ENCODE measurements around the gene TP53TG5. TPM values are rescaled to one million over a fixed set of nuclear protein-coding genes. Genes with fewer than 3 reads are reported as not detected.

The TP53TG5 gene
- total and polyA plus RNA-seq, 2 experiments from 2014 or later: not detected

GRCh38 chr20:45407067-45407745 is 29.1 kb upstream of the TP53TG5 start (continued):
- TF ChIP-seq, protein P1, sequence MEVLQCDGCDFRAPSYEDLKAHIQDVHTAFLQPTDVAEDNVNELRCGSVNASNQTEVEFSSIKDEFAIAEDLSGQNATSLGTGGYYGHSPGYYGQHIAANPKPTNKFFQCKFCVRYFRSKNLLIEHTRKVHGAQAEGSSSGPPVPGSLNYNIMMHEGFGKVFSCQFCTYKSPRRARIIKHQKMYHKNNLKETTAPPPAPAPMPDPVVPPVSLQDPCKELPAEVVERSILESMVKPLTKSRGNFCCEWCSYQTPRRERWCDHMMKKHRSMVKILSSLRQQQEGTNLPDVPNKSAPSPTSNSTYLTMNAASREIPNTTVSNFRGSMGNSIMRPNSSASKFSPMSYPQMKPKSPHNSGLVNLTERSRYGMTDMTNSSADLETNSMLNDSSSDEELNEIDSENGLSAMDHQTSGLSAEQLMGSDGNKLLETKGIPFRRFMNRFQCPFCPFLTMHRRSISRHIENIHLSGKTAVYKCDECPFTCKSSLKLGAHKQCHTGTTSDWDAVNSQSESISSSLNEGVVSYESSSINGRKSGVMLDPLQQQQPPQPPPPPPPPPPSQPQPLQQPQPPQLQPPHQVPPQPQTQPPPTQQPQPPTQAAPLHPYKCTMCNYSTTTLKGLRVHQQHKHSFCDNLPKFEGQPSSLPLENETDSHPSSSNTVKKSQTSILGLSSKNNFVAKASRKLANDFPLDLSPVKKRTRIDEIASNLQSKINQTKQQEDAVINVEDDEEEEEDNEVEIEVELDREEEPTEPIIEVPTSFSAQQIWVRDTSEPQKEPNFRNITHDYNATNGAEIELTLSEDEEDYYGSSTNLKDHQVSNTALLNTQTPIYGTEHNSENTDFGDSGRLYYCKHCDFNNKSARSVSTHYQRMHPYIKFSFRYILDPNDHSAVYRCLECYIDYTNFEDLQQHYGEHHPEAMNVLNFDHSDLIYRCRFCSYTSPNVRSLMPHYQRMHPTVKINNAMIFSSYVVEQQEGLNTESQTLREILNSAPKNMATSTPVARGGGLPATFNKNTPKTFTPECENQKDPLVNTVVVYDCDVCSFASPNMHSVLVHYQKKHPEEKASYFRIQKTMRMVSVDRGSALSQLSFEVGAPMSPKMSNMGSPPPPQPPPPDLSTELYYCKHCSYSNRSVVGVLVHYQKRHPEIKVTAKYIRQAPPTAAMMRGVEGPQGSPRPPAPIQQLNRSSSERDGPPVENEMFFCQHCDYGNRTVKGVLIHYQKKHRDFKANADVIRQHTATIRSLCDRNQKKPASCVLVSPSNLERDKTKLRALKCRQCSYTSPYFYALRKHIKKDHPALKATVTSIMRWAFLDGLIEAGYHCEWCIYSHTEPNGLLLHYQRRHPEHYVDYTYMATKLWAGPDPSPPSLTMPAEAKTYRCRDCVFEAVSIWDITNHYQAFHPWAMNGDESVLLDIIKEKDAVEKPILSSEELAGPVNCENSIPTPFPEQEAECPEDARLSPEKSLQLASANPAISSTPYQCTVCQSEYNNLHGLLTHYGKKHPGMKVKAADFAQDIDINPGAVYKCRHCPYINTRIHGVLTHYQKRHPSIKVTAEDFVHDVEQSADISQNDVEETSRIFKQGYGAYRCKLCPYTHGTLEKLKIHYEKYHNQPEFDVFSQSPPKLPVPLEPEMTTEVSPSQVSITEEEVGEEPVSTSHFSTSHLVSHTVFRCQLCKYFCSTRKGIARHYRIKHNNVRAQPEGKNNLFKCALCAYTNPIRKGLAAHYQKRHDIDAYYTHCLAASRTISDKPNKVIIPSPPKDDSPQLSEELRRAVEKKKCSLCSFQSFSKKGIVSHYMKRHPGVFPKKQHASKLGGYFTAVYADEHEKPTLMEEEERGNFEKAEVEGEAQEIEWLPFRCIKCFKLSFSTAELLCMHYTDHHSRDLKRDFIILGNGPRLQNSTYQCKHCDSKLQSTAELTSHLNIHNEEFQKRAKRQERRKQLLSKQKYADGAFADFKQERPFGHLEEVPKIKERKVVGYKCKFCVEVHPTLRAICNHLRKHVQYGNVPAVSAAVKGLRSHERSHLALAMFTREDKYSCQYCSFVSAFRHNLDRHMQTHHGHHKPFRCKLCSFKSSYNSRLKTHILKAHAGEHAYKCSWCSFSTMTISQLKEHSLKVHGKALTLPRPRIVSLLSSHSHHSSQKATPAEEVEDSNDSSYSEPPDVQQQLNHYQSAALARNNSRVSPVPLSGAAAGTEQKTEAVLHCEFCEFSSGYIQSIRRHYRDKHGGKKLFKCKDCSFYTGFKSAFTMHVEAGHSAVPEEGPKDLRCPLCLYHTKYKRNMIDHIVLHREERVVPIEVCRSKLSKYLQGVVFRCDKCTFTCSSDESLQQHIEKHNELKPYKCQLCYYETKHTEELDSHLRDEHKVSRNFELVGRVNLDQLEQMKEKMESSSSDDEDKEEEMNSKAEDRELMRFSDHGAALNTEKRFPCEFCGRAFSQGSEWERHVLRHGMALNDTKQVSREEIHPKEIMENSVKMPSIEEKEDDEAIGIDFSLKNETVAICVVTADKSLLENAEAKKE (CRISPR knock-in tag; IDR thresholded peaks at IDR 0.05): no peak

- Histone ChIP-seq H3K27ac (ENCODE audit: low read depth) (0 out of 2 replicates have a peak overlapping the region, but pooled peaks have one; percentile 76), H3K4me1 (ENCODE audit: insufficient read depth) (peaks cover 11% of the 10 kb centered on the region; the same call in 1 of the 2 replicates), H3K4me2 (peak overlapping the region; percentile 97), H2AFZ (peak overlapping the region; percentile 97), H3K27me3 (ENCODE audit: insufficient read depth) (peaks cover 36% of the 10 kb centered on the region), H3K4me3 (peak overlapping the region; percentile 95), H3F3A (replicated peaks; ENCODE audit: low read depth) (peaks cover 11% of the 10 kb centered on the region; the same call in 1 of the 2 replicates), H3K36me3 (ENCODE audit: insufficient read depth) (peaks cover 8% of the 10 kb centered on the region), H3K9me2 (ENCODE audit: insufficient read depth) (peaks cover 3% of the 10 kb centered on the region; the same call in 1 of the 2 replicates), H3K79me2 (replicated peaks; ENCODE audit: insufficient read depth) (peaks cover 9% of the 10 kb centered on the region), H4K20me1 (replicated peaks; ENCODE audit: insufficient read depth) (no peaks in the 10 kb centered on the region; the same call in 1 of the 2 replicates)
- Mint-ChIP-seq H3K4me1 (peaks cover 10% of the 10 kb centered on the region), H3K9me3 (peaks cover 11% of the 10 kb centered on the region; the same call in 2 of the 3 replicates), H3K36me3 (ENCODE audit: low read depth) (peaks cover 31% of the 10 kb centered on the region), H3K27ac (peak overlapping the region; percentile 86; the same call in 1 of the 2 replicates), H3K27me3 (ENCODE audit: insufficient read depth, low read depth, poor library complexity) (peaks cover 26% of the 10 kb centered on the region), H3K4me3 (peak overlapping the region; percentile 86)
- TF ChIP-seq EZH2 (IDR thresholded peaks at IDR 0.05; ENCODE audit: low read depth, unreplicated experiment) (no peak), CREB1 (CRISPR knock-in tag; IDR thresholded peaks at IDR 0.05; ENCODE audit: low read depth) (peak; percentile 30; the same call in 1 of the 2 replicates)
- TF ChIP-seq, protein P2, sequence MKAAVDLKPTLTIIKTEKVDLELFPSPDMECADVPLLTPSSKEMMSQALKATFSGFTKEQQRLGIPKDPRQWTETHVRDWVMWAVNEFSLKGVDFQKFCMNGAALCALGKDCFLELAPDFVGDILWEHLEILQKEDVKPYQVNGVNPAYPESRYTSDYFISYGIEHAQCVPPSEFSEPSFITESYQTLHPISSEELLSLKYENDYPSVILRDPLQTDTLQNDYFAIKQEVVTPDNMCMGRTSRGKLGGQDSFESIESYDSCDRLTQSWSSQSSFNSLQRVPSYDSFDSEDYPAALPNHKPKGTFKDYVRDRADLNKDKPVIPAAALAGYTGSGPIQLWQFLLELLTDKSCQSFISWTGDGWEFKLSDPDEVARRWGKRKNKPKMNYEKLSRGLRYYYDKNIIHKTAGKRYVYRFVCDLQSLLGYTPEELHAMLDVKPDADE (IDR thresholded peaks at IDR 0.05): peak; percentile 17; the same call in 1 of the 2 replicates
- DNase-seq (ENCODE audit: low spot score) (peak; percentile 85), ATAC-seq (peak; percentile 70)
These were observed 28.3 kb upstream of the TP53TG5 start for GRCh38 chr20:45406260-45407066.

All from GM23338 (cell line).